ENCODE results near the gene TUNAR. TPM values are rescaled to one million over a fixed set of nuclear protein-coding genes. Genes with fewer than 3 reads are reported as not detected.

Gene TUNAR
- total RNA-seq, 2 donors from 2014 or later: 0.07 to 0.11 TPM

DNA sequence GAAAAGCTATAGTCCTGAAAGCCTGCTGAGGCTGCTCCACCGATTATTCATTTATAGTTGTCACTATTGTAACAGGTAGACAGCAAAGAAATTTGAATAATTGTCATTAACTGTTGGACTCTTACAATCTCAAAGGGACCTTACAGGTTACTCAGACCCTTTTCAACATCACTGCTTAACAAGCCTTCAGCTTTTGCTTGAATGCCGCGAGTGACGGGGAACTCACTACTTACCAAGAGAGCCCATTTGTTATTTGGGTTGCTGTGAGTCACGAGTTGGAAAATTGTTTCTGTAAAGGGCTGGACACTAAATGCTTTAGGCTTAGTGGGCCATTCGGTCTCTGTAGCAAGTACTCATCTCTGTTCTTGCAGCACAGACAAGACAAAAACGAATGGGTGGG is 5.9 kb upstream of the TUNAR start:
- no peaks in the 10 kb centered on the region for H3K9me3 ChIP-seq
- TF ChIP-seq, protein P1, sequence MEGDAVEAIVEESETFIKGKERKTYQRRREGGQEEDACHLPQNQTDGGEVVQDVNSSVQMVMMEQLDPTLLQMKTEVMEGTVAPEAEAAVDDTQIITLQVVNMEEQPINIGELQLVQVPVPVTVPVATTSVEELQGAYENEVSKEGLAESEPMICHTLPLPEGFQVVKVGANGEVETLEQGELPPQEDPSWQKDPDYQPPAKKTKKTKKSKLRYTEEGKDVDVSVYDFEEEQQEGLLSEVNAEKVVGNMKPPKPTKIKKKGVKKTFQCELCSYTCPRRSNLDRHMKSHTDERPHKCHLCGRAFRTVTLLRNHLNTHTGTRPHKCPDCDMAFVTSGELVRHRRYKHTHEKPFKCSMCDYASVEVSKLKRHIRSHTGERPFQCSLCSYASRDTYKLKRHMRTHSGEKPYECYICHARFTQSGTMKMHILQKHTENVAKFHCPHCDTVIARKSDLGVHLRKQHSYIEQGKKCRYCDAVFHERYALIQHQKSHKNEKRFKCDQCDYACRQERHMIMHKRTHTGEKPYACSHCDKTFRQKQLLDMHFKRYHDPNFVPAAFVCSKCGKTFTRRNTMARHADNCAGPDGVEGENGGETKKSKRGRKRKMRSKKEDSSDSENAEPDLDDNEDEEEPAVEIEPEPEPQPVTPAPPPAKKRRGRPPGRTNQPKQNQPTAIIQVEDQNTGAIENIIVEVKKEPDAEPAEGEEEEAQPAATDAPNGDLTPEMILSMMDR (IDR thresholded peaks at IDR 0.05): no peak
- H3K36me3 ChIP-seq: no peaks in the 10 kb centered on the region
- intact Hi-C loops (cut with DNase I): no loop called here
- DNase-seq: no peak
- no peaks in the 10 kb centered on the region for H3K4me1 ChIP-seq
- no peak overlapping the region for H3K27ac ChIP-seq
- H3K27me3 ChIP-seq: peaks cover under 1% of the 10 kb centered on the region
- no peak overlapping the region for H3K9ac ChIP-seq (ENCODE audit: low read depth in 2 of 2, low read length in 2 of 2)
- H3K4me3 ChIP-seq: no peak overlapping the region

DNA sequence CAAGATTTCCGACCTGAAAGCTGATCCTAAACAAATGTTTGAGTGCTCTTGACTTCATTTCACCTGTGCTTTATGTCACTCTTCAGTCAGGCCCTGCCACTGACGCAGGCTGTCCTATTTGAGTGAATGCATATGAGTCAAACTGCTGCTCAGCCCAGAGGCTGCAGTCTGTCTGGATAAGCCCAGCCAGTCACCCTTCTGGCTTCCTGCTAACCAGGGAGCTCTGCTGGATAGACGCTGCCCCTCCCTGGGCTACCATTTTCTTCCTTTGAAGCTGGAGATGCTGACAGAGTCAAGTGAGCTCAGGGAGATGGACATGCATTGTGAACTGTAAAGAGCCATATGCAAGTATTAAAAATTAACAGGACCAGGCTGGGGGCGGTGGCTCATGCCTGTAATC is 5.1 kb upstream of the TUNAR start:
- Histone ChIP-seq H3K4me1 (no peaks in the 10 kb centered on the region), H3K27me3 (peaks cover 8% of the 10 kb centered on the region), H3K4me3 (no peak overlapping the region), H3K36me3 (no peaks in the 10 kb centered on the region), H3K9me3 (no peaks in the 10 kb centered on the region), H3K9ac (ENCODE audit: low read depth in 2 of 2, low read length in 2 of 2) (no peak overlapping the region), H3K27ac (no peak overlapping the region)
- intact Hi-C loops (cut with DNase I): no loop called here
- DNase-seq: no peak
- TF ChIP-seq, protein P1 (IDR thresholded peaks at IDR 0.05): no peak

DNA sequence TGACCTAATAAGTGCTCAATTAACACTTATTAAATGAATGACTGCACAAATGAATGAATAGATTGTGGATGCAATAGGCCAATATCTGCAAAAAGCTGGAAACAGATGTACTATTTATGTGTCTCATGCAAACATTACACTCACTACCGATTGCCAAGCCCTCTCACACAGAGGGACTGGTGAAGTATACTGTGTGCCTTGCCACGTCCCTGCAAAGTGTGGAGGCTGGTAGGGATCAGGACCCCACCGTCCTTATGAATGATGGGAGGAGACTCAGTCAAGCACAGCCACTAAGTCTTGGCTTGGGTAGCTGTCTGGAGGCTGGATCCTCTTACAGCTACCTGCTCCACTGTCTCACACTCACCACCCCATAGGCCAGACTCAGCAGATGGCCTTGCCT is 3.9 kb upstream of the TUNAR start:
- H3K36me3 ChIP-seq: no peaks in the 10 kb centered on the region
- H3K9ac ChIP-seq (ENCODE audit: low read depth in 2 of 2, low read length in 2 of 2): no peak overlapping the region
- no peak overlapping the region for H3K27ac ChIP-seq
- TF ChIP-seq, protein P1 (IDR thresholded peaks at IDR 0.05): no peak
- H3K4me1 ChIP-seq: no peaks in the 10 kb centered on the region
- intact Hi-C loops (cut with DNase I): no loop called here
- H3K4me3 ChIP-seq: no peak overlapping the region
- no peaks in the 10 kb centered on the region for H3K9me3 ChIP-seq
- DNase-seq: no peak
- peaks cover 15% of the 10 kb centered on the region for H3K27me3 ChIP-seq

DNA sequence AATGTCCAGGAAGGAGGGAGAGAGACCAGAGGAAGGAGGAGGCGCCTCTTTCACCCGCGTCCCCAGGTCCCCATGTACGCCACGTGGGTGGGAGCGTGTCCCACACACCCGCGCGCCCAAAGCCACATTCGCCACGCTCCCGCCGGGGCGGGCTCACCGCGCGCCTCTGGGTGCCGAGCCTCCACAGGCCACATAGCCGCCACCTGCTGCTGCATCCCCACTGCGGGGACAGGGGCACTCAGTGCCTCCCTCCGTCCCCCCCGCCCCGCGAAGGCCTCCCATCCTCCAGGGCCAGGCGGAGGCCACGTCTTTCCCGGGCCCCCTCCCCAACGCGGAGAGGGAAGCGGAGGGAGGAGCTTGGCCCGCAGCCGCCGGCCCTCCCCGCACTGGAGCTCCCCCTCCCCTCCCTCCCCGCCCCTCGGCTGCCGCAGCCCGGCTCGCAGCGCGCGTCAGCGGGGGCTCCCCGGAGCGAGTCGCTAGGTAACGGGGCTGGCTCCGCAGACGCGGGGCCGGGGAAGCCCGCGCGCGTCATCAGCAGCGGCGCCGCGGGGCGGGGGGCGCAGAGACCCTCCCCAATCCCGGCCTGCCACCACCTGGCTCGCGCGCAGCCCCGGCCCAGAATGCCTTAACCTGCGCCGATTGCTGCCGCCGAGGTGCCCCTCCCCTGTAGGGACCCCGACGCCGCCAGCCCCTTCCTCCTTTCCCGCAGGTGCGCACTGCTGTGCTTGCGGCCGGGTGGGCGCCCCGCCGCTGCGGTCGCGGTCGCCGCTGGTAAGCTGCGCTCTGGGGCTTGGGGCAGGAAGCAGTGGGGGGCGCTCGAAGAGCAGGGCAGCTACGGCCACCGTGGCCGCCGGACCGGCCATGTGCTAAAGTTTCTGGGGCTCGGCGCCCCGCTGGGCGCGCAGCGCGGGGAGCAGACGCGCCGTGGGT is 536 bp upstream of the TUNAR start:
- no peak overlapping the region for H3K27ac ChIP-seq
- no peaks in the 10 kb centered on the region for H3K36me3 ChIP-seq
- no peaks in the 10 kb centered on the region for H3K9me3 ChIP-seq
- TF ChIP-seq, protein P1 (IDR thresholded peaks at IDR 0.05): no peak
- no peak for DNase-seq
- no peaks in the 10 kb centered on the region for H3K4me1 ChIP-seq
- no peak overlapping the region for H3K4me3 ChIP-seq
- intact Hi-C loops (cut with DNase I): no loop called here
- no peak overlapping the region for H3K9ac ChIP-seq (ENCODE audit: low read depth in 2 of 2, low read length in 2 of 2)
- peaks cover 15% of the 10 kb centered on the region for H3K27me3 ChIP-seq

DNA sequence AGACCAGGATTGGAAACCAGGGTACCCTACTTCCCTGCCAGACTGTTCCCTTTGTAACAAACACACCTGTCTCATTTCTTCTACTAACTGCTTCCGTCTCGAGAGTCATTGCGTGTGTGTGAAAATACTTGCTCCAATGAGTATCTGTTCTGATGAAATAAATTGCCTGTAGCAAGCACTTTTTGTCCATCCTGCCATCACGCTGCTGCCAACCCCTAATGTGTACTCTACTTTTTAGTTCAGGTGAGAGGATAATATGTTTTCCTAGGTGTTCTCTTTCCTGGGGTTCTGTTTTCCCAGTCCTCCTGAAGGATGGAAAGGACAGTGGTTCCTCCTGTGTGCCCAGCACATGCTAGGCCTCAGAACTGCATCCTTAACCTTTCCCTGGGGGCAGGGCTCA is 1.0 kb downstream of the TUNAR start:
- TF ChIP-seq, protein P1 (IDR thresholded peaks at IDR 0.05): no peak
- DNase-seq: no peak
- Histone ChIP-seq H3K36me3 (no peaks in the 10 kb centered on the region), H3K27me3 (peaks cover 15% of the 10 kb centered on the region), H3K4me3 (no peak overlapping the region), H3K9ac (ENCODE audit: low read depth in 2 of 2, low read length in 2 of 2) (no peak overlapping the region), H3K4me1 (no peaks in the 10 kb centered on the region), H3K27ac (no peak overlapping the region), H3K9me3 (no peaks in the 10 kb centered on the region)
- intact Hi-C loops (cut with DNase I): no loop called here

Measured in colonic mucosa (tissue), 4 donors.